NCI-H1048 (cell line): ENCODE measurements around the gene ASS1.
"Not testable (repeated sequence)": the region's sequence is repeated elsewhere in the genome, so short reads cannot be mapped to it uniquely, and the experiment has no call there.

ENCODE experiments used
- DNase-seq: peaks from one replicate; lab custom pipeline; 2025; lab: John Stamatoyannopoulos, UW

The ASS1 gene

GRCh38 chr9:130434656-130435055 lies 10.1 kb upstream of the ASS1 start:
- not testable (repeated sequence) for DNase-seq

GRCh38 chr9:130437011-130437789 lies 7.6 kb upstream of the ASS1 start:
- DNase-seq = no peak

- no peak for DNase-seq
These were observed 6.3 kb upstream of the ASS1 start for GRCh38 chr9:130438382-130438981.

DNA sequence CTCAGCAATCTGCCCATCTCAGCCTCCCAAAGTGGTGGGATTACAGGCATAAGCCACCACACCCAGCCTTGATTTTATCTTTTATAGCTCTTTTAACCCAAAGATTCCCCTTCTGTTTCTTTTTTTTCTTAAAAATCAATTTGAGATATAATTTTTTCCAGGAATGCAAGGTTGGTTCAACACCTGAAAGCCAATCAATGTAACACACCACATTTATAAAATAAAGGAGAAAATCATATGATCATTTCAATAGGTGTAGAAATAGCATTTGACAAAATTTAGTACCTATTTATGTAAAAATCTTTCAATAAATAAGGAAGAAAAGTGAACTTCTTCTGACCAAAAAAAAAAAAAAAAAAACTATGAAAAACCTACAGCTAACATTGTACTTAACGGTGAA lies 3.7 kb upstream of the ASS1 start:
- DNase-seq = no peak

DNA sequence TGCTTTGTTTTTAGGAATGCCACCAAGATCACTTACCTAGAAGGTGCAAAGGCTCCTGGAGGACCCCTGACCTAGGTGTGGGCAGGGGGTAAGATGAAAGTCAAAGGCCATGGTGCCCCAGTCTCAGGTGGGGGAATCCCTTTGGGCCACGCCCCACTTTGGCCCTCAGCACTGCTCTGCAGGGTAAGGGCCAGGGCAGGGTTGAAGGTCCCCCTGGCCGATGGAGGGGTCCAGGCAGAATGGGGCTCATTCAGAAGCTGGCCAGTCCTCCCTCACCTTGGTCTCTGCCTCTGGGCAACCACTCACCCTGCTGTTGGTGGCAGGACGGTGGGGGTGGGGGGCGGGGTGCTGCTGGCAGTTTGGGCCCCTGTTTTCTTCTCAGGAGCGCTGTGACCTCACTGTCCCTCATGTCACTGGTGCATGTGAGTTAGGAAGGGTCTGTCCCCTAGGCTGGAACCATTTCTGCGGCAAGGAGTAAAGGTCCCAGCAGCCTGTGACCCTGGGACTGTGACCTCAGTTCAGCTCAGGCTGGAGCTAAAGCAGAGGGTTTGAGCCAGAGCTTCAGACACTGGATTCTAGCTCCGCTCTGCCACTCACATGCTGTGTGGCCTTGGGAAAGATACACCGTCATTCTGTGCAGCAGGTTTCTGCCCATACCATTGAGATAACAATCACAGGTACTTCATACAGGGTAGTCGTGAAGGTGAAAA lies 1.9 kb upstream of the ASS1 start:
- no peak for DNase-seq

GRCh38 chr9:130443456-130443801 lies 1.3 kb upstream of the ASS1 start:
- no peak for DNase-seq

- DNase-seq = no peak
These were observed 795 bp upstream of the ASS1 start for GRCh38 chr9:130443840-130444492.

GRCh38 chr9:130445268-130445983 lies 665 bp downstream of the ASS1 start:
- DNase-seq = no peak

DNA sequence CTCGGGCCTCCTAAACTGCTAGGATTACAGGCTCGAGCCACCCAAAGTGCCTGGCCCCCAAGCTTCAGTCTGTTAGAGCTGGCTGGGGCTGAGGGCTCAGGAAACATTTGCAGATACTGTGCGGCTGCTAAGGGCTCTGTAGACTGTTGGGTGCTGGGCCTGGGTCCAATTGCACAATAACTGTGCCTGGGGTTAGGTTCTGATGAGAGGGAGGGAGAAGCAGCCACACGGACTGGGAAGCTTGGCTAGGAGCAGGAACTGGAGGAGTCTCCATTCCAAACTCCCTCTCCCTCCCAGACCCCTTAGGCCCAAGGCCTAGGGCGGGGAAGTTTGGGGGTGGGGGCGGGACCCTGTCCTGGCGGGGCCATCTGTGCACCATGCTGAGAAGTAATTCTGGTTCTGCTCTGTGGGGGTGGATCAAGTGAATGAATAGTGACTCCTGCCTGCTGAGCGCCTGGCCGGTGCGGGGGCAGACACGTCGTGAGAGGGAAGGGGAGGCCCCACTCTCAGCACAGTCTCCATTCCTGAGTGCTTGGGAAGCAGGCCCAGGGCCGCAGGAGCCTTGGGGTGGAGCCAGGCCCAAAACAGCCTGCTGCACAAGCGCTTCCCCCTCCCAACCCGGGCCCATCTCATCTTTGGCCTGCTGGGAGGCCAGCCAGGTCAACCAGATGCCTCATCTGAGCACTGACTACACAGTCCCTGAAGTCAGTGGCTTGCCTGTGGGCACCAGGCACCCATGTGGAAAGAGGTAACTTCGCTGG lies 1.5 kb downstream of the ASS1 start:
- no peak for DNase-seq

DNA sequence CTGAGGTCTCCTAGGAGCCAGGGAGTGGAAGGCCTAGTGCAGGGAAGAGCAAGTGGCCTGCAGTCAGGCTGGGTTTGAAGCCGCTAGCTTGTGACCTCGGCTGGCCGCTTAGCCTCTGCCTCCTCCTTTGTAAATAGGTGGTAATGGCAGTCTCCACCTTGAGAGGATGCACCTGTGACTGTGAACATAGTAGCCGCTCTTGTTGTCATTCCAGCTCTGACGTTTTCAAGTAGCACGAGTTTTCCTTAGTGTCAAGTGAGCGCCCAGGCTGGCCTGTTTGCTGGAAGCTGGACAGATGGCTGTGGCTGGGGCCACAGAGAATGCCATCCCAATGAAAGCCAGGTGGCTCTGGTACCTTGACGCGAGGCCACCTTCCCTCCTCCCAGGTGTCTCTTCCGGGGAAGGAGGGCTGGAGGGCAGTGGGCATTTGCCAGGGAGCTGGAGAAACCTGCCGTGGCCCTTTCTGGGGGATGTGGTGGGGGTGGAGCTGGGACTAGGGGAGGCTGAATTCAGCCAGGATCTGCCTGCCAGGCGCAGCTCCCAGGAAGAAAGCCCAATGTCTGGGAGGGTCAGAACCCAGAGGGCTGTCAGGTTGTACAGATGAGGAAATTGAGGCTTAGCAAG lies 2.5 kb downstream of the ASS1 start:
- no peak for DNase-seq

DNA sequence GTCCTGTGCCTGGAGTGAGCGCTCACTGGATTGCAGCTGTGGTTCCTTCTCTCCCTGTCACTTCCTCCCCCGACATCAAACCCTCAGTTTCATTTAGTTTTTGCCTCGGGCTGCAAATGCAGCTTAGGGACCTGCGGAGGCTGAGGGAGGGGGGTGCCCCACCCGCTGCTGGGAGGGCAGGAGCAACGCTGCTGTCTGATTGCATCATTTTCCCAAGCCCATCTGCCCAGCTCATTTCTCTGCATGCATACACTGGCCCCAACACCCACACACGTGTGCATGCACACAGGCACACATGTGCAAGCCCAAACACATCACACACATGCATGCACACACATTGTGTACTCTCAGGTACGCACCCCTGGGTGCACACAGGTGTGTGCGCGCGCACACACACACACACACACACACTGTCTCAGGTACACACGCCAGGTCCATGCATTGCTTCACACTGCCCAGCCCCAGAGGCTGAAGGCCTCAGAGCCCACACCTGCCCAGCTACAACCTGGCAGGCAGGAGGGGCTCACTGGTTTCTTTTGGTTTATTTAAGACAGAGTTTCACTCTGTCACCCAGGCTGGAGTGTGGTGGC lies 3.4 kb downstream of the ASS1 start:
- DNase-seq = no peak

- no peak for DNase-seq
These were observed 4.2 kb downstream of the ASS1 start for GRCh38 chr9:130448771-130449603.

DNA sequence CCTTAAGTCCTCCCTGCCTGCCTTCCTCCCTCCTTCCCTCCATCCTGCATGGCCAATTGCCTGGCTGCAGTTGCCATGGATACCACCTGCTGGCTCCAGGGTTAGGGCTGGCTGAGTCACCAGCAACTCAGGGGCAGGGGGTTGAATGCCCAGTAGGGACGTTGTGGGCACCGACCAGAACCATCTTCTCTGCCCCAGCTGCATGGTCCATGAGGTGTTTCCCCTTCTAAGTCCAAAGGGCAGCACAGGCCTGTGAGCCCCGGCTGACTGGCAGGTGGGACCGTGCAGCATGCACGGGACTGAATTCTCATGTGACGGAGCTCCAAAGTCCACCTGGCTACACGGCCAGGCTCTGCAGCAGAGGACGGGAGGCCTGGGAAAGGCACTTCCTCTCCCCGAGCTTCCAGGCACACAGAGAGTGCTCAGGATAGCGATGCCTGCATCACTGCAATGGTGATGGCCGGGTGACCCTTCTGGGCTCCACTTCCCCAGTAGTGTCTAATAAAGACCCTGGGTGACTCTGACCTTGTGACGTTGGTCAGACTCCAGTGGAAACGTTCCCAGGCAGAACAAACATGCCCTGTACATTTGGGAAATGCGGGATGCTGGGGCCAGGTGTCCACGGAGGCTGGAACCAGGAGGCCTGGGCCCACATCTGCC lies 5.7 kb downstream of the ASS1 start:
- DNase-seq = no peak

DNA sequence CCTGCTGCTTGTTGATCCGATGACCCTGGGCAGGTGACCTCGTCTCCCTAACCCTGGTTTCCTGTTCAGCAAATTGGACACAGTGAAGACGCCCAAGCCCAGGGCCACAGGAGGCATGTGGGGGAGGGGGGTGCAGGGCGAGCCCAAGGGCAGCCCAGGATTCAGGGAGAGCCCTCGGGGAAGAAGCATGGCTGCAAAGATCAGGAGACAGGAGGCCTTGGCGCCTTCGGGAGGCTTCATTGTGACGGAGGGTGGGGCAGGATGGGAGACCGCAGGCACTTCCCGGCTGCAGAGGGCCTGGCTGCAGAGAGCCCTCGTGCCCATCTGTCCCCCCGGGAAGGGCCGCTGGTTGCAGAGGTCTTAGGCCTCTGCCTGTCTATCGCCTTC lies 6.2 kb downstream of the ASS1 start:
- DNase-seq = no peak

DNA sequence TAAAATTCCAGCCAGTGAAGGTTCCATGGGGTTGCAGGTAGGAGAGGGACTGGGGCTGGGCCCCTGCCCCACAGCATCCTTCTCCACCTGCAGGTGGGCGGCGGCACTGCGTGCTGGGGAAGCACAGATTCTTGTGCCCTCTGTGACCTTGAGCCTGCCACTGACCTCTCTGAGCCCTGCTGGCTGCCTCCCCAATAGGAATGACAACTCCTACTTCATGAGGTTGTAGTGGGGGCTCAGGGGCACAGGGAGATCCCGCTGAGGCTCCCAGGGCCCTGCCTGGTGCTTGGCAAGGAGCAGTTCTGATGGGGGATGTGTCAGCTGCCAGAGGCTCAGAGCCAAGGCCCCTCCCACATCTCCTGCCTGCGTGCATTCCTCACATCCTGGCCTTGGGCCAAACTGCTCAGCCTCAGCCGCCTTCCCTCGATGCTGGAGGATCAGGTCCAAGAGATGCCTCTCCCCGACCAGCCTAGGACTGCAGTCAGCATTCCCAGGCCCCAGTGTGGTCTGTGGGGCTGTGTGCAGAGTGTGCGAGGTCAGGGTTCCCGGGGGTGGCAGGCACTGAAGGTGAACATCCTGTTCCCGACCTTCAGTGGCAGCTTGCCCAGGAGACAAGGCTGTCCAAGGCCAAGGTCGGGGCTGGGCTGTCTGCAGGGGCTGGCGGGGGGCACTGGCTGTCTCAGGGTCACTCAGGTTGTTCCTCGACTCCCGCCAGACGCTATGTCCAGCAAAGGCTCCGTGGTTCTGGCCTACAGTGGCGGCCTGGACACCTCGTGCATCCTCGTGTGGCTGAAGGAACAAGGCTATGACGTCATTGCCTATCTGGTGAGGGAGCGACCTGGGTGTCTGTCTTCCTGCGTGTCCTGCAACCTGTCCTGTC lies 7.0 kb downstream of the ASS1 start:
- peak; percentile 38 for DNase-seq

GRCh38 chr9:130452835-130453234 lies 8.1 kb downstream of the ASS1 start:
- no peak for DNase-seq

DNA sequence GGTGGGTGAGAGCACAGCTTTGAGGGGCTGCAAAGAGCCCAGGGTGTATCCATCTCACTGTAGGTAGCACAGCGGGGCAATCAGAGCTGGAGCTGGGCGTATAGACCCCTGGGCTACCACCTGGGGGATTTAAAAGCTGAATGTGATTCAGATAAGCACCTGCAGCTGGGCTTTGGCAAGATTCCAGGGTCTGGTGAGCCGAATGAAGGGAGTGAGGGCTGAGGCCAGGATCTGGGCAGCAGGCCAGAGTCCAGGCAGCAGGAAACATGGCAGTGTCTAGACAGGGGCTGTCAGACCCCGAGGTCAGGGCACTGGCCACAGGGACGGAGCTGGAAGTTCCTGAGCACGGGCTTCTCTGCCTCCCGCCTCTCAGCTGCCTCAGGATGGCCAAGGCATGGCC lies 8.7 kb downstream of the ASS1 start:
- DNase-seq = no peak
